Ramos (cell line): ENCODE results near the gene BROX.
"Not testable (repeated sequence)": the region's sequence is repeated elsewhere in the genome, so short reads cannot be mapped to it uniquely, and the experiment has no call there.

Experiments used
- in situ Hi-C: fragments of 300-500 bp; cut with MboI; formaldehyde crosslinking; loops from one replicate; pipeline ENCODE4 v1.14.3; 2022; ENCODE audit warnings: low sequenced_read_pairs; ENCODE audit not compliant: unreplicated experiment

Gene BROX

GRCh38 chr1:222712253-222713090 lies at the start of gene BROX, which contains the start of gene AIDA:
TSS of gene BROX (plus strand) at chr1:222712564. CDS start at chr1:222715700, 3,136 bp downstream.
TSS of gene AIDA (minus strand) at chr1:222712491. CDS start at chr1:222712317, 174 bp downstream.
- in situ Hi-C loops, result no loop called here

GRCh38 chr1:222663431-222663934 lies 48.9 kb upstream of the BROX start:
- in situ Hi-C loops, result no loop called here

GRCh38 chr1:222665964-222666363 lies 46.4 kb upstream of the BROX start:
- in situ Hi-C loops, result no loop called here

GRCh38 chr1:222668184-222668583 lies 44.2 kb upstream of the BROX start:
- in situ Hi-C loops, result not testable (repeated sequence)

GRCh38 chr1:222669107-222669506 lies 43.3 kb upstream of the BROX start:
- in situ Hi-C loops, result not testable (repeated sequence)

GRCh38 chr1:222670110-222670509 lies 42.3 kb upstream of the BROX start:
- in situ Hi-C loops, result no loop called here

GRCh38 chr1:222680080-222680479 lies 32.3 kb upstream of the BROX start:
- in situ Hi-C loops, result no loop called here

GRCh38 chr1:222691016-222691415 lies 21.3 kb upstream of the BROX start:
- in situ Hi-C loops, result no loop called here

- in situ Hi-C loops, result no loop called here
These were observed 17.4 kb upstream of the BROX start for GRCh38 chr1:222694927-222695326.

- in situ Hi-C loops, result no loop called here
These were observed 15.6 kb upstream of the BROX start for GRCh38 chr1:222696741-222697140.

GRCh38 chr1:222697203-222697602 lies 15.2 kb upstream of the BROX start:
- in situ Hi-C loops, result no loop called here

GRCh38 chr1:222697826-222698225 lies 14.5 kb upstream of the BROX start:
- in situ Hi-C loops, result no loop called here

- in situ Hi-C loops, result no loop called here
These were observed 10.2 kb upstream of the BROX start for GRCh38 chr1:222702210-222702609.

GRCh38 chr1:222704260-222704659 lies 8.1 kb upstream of the BROX start:
- in situ Hi-C loops, result no loop called here

GRCh38 chr1:222706815-222707214 lies 5.5 kb upstream of the BROX start:
- in situ Hi-C loops, result no loop called here

GRCh38 chr1:222709700-222710153 lies 2.6 kb upstream of the BROX start:
- in situ Hi-C loops, result no loop called here

GRCh38 chr1:222711319-222712252 lies 778 bp upstream of the BROX start:
- in situ Hi-C loops, result no loop called here

GRCh38 chr1:222713091-222713961 lies 962 bp downstream of the BROX start:
- in situ Hi-C loops, result no loop called here

GRCh38 chr1:222716393-222716792 lies 4.0 kb downstream of the BROX start:
- in situ Hi-C loops, result no loop called here

- in situ Hi-C loops, result no loop called here
These were observed 16.4 kb downstream of the BROX start for GRCh38 chr1:222728746-222729145.
